CD1c-positive myeloid dendritic cell (primary cell): ENCODE data around the gene RAD21L1.

Experiments used
- DNase-seq: peaks from one replicate; pipeline ENCODE4 v3.0.0-alpha.2; 2016; ENCODE audit errors: extremely low spot score

Gene RAD21L1

GRCh38 chr20:1295276-1295930, 69.6 kb downstream of the RAD21L1 start:
- no peak for DNase-seq

GRCh38 chr20:1296117-1296610, 70.3 kb downstream of the RAD21L1 start:
- no peak for DNase-seq

- no peak for DNase-seq
Measured at GRCh38 chr20:1296922-1297321, 71.1 kb downstream of the RAD21L1 start.

GRCh38 chr20:1297486-1297885, 71.6 kb downstream of the RAD21L1 start:
- no peak for DNase-seq

- no peak for DNase-seq
Measured at GRCh38 chr20:1298166-1298565, 72.3 kb downstream of the RAD21L1 start.

GRCh38 chr20:1298888-1299511, 73.2 kb downstream of the RAD21L1 start:
- no peak for DNase-seq

- no peak for DNase-seq
Measured at GRCh38 chr20:1299522-1299921, 73.7 kb downstream of the RAD21L1 start.

GRCh38 chr20:1300083-1300840, 74.4 kb downstream of the RAD21L1 start:
- no peak for DNase-seq

GRCh38 chr20:1301031-1301529, 75.2 kb downstream of the RAD21L1 start:
- DNase-seq: peak; percentile 20

GRCh38 chr20:1302685-1303541, 77.1 kb downstream of the RAD21L1 start:
- DNase-seq: no peak

GRCh38 chr20:1304710-1305515, 79.1 kb downstream of the RAD21L1 start:
- no peak for DNase-seq
